ENCODE measurements around the gene MS4A15. TPM values are rescaled to one million over a fixed set of nuclear protein-coding genes. Genes with fewer than 3 reads are reported as not detected.
"Not testable (repeated sequence)": the region's sequence is repeated elsewhere in the genome, so short reads cannot be mapped to it uniquely, and the experiment has no call there.

MS4A15 gene, protein sequence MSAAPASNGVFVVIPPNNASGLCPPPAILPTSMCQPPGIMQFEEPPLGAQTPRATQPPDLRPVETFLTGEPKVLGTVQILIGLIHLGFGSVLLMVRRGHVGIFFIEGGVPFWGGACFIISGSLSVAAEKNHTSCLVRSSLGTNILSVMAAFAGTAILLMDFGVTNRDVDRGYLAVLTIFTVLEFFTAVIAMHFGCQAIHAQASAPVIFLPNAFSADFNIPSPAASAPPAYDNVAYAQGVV
- total RNA-seq (2014; rRNA removed; shearing (Covaris generic)), result not detected in 2 replicates
- 0.11 and 0.13 TPM in 2 replicates for polyA plus RNA-seq (2015; cell fraction: cytosol; rRNA removed)
- polyA plus RNA-seq (2015; cell fraction: nucleus; rRNA removed), result not detected in 2 replicates

DNA sequence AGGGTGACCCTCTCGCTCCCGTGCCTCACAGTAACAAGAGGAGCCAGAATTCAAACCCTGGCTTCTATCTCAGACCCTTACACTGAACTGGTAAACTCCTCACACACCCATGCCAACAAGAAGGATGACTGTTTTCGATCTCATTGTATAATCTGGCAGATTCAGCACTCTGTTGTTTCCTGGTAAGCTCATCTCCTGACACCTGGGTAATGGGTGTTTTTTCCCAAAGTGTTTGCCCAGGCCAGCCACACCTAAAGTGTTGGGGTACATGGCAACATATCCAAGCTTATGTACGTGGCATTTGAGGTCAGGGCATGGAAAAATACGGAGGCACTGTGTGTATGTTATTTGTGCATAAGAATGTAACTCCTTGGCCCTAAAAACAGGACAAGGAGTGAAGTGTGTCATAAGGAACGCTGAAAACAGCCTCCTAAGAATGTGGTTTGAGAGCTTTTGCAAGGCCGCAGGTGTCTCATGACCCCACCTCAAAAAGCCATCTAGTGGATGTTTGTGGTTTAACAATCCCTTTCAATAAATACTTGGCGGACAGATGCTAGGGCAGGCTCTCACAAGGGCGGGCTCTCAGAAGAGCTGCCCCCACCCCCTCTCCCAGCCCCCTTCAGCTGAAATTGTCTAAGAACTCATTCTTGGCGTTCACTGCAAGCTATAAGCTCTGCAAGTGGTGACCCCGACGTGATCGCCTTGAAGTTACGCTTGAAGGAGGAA is at the start of gene MS4A15:
TSS of gene MS4A15 (plus strand) at position 561 of the 726 bp plus-strand sequence. CDS start 6,867 bp downstream, outside the sequence.
- peak; percentile 41 for DNase-seq (ENCODE audit: low read depth)

DNA sequence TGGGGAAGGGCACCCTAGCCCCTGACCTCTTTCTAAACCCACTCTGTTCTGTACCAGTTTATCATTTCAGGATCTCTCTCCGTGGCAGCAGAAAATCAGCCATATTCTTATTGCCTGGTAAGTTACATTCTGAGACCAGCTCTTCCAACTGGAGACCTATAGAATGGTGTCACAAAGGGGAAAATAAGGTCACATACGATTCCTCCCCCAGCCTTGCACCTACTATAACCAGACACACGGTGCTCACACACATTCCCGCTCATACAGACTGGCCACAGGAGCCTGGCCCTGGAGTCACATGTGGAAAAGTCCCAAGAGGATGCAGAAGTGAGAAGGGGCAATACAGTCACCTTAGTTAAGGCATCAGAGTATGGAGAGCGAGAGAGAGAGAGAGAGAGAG is 49.7 kb upstream of the MS4A15 start:
- DNase-seq (ENCODE audit: low read depth), result no peak

DNA sequence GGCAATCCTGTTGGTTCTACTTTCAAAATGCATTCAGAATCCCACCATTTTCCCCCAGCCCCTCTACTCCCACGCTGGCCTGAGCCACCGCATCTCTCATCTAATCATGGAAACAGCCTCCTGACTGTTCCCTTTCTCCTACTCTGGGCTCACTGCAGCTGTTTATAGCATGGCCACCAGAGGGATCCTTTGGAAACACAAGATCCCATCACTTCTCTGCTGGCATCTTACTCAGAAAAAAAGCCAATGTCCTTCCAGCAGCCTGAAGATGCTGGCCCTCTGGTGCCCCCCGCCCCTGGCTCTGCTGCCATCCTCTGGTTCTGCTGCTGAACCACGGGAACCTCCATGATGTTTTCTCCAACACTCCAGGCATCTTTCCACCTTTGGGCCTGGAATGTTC is 46.2 kb upstream of the MS4A15 start:
- peak; percentile 8 for DNase-seq (ENCODE audit: low read depth)

DNA sequence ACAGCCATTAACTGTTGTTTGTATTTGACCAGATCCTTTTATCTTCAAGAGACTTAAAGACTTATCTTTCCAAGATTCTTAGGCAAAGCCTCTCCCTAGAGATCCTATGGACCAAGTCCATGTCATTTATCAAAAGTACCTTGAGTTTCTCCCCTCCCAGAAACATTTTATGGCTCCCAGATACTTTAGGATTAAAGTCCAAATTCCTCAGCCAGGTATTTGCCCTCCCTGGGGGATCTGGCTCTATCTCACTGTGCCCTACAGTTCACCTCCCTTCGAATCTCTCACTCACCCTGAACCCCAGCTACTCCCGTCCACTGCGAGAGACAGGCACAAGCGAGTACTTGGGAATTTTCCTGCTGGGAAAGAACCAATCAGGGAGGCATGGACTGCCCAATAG is 45.4 kb upstream of the MS4A15 start:
- no peak for DNase-seq (ENCODE audit: low read depth)

DNA sequence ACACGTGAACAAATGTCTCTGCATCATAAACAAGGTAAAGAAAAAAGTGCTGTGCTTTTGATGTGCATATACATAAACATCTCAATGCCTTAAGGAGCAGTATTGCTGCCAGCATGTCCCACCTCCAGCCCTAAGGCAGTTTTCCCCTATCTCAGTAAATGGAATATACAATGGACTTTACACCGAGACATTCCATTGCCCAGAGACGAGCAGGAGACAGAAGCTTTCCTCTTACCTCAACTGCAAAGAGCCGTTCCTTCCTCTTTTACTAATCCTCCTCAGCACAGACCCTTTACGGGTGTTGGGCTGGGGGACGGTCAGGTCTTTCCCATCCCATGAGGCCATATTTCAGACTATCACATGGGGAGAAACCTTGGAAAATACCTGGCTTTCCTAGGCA is 43.2 kb upstream of the MS4A15 start:
- not testable (repeated sequence) for DNase-seq (ENCODE audit: low read depth)

DNA sequence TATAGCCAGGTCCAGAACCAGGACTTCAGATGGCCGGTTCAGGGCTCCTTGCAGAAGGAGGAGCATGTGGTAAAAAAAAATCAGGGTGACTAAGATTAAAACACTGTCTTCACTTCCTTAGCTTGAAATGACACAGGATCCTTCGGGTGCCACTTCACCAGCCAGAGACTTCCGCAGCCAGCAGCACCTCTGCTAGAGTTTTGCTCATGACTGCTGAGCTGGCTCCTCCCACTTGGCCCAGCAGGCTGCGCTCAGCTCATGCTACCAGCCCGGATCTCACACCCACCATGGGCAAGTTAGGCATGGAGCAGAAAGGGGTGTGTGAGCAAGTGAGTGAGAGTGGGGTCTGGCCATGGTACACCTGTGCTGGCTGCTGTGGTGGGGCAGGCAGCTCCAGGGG is 38.7 kb upstream of the MS4A15 start:
- peak; percentile 16 for DNase-seq (ENCODE audit: low read depth)

DNA sequence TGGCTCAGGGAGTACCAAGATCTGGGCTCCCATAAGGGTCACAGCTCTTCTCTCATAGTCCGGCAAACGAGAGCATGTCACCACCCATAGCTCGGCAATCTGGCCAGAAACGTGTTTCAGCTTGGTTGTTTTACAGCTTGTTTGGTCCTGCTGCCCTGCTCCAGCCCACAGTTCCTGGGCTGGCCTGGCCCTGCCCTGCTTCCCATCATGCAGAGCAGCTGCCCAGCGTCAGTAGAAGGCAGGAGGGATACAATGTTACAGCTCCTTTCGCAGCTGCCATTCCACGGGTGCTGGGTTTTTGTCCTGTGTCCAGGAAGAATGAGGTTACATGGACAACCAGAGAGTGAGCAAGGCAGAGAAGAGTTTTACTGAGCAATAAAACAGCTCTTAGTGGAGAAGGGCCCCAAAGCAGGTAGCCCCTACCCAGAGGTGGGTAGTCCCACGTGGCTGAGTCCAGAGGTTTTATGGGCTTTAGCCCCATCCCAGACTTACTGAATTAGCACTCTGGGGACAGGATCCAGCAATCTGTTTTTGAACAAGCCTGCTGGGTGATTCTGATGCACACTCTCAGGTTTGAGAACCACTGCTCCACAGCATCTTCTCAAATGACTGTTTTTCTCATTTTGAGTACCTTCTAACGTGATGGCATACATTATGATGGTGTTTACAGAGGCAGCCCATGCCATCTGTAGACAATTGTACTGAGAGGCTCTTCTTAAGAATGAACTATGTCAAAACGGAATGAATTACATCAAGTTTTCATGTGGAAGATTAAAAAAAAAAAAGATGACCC is 37.9 kb upstream of the MS4A15 start:
- DNase-seq (ENCODE audit: low read depth), result no peak

DNA sequence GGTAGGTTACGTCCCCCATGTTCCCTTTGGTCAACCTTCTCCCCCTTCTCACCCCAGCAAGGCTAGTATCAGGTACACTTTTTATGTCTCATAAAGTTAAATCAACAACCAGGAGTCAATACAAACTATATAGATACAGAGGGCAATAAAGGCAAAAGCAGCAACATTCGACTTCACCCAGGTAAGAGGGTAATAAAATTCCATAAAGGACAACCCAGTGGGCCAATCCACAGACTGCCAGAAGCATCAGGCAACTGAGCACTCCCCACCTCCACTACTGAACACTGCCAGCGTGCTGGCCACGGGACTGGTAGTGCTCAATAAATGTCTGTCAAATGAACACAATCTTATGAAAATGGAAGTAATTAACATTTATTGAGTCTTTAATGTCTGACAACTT is 37.3 kb upstream of the MS4A15 start:
- DNase-seq (ENCODE audit: low read depth), result no peak

DNA sequence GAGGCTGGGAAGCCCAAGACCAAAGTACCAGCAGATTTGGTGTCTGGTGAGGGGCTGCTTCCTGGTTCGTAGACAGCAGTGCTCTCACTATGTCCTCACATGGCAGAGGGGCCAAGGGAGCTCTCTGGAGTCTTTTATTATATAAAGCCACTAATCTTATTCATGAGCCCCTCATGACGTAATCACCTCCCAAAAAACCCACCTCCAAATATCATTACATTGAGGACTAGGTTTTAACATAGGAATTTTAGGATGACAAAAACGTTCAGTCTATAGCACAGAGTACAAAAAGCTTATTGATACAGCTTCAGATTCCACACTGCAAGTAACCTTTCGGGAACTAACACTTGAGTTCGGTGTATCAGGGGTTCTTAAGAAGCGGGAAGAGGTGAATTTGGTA is 36.2 kb upstream of the MS4A15 start:
- DNase-seq (ENCODE audit: low read depth), result no peak

DNA sequence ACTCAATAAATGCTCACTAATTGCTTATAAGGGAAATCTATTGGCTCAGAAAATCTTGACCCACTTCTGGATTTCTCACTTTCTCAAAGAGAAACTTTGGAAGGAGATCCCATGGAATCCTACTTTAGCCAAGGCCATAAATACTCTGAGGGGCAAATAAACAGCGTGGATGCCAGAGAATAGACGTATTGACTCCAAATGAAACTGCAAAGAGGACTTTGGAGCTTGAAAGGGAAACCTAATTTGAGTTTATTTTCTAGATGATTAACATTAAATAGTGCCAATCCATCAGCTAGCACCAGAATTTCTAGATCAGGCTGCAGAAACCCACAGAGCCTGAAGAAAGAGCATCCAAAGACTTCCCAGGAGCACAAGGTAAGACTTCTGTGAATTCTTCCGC is 32.2 kb upstream of the MS4A15 start, which contains the start of gene MS4A18:
TSS of gene MS4A18 (plus strand) at position 301 of the 400 bp plus-strand sequence.
- DNase-seq (ENCODE audit: low read depth), result no peak

DNA sequence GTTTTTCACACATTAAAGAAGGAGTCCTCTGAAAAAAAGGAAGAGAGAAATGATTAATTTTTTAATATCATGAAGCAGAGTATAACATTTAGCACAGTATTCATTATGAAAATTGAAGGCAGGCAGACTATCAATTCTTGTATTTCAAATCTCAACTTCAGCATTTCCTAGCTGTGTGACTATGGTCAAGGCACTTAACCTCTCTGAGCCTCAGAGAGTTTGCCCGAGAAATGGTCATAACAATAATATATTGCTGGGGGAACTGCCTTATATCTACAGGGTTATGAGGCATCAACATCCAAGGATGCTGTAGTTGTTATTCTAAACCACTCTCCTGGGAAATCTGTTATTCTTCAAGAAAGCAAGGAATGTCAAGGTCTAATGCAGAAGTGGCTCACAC is 31.1 kb upstream of the MS4A15 start:
- DNase-seq (ENCODE audit: low read depth), result no peak

DNA sequence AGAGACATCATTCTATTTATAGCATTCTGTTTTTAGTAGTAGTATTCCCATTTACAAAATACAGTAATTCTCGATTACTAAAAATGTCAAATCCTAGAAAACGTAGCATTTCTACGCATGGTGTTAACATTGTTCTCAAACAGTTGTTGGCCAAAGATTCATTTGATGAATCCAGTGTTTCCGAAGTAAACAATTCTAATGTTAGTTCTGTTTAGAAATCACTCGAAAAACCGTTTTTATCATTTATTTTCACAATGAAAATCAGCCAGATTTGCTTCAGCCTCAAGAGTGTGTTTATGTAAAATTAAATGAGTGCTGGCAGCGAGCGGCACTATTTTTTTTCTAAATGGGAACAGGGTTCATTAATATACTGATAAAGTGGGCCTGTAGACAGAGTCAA is 25.1 kb upstream of the MS4A15 start:
- no peak for DNase-seq (ENCODE audit: low read depth)

DNA sequence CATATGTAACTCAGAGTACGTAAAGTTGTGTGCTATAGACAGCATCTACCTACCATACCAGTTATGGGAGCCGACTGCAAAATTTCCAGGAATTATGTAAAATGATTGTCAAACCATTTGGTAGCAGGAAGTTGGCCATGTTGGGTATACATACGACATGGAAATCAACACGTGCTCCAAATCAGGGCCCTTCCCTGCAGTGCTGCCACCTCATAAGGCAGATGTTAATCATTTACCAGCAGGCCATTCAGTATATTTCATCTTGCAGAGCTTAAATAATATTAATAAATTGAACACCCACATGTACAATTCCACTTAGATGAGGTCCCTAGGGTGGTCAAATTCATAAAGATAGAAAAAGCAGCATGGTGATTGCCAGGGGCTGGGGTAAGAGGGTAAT is 22.4 kb upstream of the MS4A15 start:
- DNase-seq (ENCODE audit: low read depth), result no peak

DNA sequence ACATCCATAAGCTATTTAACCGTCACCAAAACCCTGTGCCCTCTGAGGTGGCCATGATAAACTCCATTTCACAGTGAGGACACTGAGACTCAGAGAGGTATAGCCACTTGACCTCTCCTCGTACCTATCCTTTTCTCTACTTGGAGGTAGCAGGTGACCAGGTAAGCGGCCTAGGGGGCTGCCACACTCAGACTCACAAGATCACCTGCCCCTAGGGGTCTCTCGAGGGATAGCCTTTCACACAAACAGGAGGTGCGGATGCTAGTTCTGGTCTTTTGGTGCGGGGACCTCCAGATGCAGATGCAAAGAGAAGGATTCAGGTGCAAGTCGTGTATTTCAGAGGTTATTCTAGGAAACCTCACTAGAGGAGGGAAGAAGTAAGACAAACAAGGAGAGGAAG is 17.6 kb upstream of the MS4A15 start:
- DNase-seq (ENCODE audit: low read depth), result no peak

DNA sequence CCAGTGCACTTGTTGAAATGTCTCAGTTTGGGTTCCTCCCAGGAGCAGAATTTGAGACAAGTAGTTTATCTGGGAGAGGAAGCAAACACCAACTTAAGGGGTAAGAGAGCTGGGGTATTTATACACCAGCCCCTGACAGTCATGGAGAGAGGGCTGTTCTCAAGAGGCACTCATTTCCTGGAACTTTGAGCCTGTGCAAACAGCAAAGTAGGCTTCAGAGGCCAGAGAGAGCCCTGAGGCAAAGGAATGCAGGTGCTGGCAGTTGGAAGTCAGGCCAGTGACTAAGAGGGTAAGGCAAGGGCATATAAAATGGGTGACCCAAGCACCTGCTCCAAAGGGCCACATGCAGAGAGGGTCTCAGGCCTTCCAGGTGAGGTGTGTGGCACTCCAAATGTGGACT is 16.1 kb upstream of the MS4A15 start:
- DNase-seq (ENCODE audit: low read depth), result no peak

DNA sequence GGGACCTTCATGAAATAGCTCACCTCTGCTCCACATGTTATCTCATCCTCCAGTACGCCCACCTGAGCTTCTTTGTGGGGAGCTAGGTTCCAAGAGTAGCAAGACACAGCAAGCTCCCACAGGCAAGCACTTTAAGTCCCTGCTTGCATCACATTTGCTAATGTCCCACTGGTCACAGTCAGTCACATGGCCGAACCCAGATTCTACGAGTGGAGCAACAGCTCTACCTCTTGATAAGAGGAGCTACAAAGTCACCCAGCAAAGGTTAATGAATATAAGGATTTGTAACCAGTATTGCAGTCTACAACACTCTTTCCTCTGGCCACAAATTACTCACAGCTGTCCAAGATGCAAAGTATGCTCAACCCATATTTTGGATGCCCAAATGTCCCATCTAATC is 15.2 kb upstream of the MS4A15 start:
- no peak for DNase-seq (ENCODE audit: low read depth)

DNA sequence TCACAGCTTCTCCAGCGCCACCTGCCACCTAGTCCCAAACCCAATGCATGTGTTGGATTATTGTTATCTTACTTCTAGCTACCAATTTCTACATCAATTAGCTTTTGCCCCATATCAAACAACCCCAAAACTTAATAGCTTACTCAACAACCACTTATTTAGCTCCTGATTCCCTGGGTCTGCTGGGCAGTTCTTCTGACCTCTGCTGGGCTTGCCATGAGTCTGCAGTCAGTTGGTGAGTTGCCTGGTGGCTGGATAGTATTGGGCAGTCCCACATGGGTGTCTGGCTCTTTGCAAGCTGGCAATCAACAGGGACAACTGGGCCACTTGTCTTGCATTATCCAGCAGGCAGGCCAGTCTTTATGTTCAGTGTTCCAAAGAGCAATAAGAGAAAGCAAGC is 13.6 kb upstream of the MS4A15 start:
- DNase-seq (ENCODE audit: low read depth), result no peak

DNA sequence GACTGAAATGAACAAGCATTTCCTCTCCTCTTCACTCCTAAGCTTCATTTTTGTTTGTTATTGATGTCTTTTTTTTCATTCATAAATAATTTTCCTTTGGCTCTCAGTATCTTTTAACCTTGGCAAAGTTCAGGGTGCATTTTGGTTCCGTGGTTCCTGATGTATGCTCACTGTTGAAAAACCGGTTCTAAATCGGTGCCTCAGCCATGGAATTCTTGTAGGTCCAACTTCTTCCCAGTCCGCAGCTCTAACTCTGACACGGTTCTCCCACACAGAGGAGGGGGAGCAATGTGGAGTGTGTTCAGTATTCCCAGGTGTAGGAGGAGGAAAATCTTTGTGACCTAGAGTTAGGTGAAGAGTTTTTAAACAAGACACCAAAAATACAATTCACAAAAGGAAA is 12.6 kb upstream of the MS4A15 start:
- no peak for DNase-seq (ENCODE audit: low read depth)

DNA sequence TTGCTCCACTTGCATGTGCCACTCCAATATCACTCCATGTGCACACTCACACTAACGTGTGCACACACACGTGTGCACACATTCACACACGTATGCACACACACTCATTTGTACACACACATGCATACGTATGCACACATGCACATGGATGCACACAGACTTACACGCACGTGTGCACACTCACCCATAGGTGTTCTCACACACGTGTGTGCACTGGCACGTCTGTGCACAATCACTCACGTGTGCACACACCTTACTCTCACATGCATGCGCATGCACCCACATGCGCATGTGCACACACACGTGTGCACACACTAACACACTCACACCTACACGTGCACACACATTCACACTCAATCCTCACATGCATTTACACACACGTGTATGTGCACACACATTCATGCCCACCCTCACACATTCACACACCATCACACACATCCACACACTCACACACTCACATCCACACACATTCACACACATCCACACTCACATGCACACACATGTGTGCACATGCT is 9.3 kb upstream of the MS4A15 start:
- DNase-seq (ENCODE audit: low read depth), result no peak

DNA sequence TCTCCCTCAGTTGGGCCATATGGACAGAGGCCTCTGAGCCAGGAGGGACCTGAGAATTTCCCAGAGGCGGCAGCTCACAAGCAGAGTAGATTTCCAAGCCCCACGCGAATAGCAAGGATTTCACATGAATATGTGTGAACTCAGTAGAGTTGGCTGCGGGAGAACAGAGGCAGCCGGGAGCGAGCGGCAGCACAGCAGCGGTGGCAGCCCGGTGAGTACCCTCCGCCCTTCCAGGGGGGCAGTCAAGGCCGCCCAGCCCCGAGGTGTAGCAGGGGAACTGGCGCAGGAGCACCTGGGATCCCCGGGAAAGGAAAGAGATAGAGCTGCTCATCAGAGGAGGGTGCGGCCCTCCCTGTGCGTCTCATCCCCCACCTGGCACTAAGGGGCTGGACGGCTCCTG is 8.4 kb upstream of the MS4A15 start:
- DNase-seq (ENCODE audit: low read depth), result no peak

DNA sequence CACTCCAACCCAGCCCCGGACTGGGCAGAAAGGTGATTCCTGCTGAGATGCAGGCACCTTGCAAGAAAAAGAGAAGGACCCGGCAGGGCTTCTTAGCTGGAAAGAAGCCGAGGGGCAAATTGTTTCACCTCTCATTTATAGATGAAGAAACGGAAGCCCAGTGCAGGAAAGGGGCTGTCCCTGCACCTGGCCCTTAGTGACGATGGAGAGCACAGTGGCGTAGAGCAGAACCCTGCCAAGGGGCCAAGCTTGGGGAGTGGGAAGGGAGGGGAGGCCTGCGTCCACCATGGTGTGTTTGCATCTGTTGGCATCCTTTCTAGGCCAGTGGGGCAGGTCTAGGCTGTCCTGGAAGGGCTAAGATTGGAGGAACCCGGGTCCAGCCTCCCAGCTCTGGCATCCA is 7.8 kb upstream of the MS4A15 start:
- DNase-seq (ENCODE audit: low read depth), result no peak

DNA sequence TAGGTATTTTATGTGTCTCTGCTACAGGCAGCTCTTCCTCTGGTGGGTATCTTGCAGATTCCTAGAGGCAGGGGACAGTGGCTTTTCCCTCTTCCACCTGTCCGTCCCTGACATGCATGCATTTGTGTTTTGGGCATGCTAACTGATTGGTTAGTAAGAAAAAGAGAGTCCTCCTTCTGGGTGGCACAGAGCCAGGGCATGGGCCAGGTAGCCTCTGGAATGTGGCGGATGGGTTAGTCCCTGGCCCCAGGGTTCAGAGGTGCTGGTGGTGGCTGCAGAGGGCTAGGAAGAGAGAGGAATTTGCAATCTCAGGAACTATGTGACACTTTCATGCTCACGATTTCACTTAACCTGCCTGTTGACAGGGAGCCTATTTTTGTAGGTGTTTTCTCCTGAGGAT is 5.8 kb upstream of the MS4A15 start:
- DNase-seq (ENCODE audit: low read depth), result no peak
